MCF 10A (cell line): Measurements from ENCODE around the gene MYOM1. TPM values are rescaled to one million over a fixed set of nuclear protein-coding genes. Genes with fewer than 3 reads are reported as not detected.
A peak's percentile ranks its signal among the peaks of the same experiment; 100 is the strongest.

Source experiments
- BruUV-seq: library from RNA; stranded (reverse); fragments of 400-500 nt; replicated peaks from 2 replicates; lab custom pipeline; 2021; lab: Mats Ljungman, UMichigan
- CTCF ChIA-PET: fragments of 300-600 bp; sonication (Branson Sonifier 250); formaldehyde crosslinking; extraction: SDS; loops from one replicate; lab custom pipeline; 2021; ENCODE audit warnings: antibody characterized with exemption, inconsistent platforms; lab: Yijun Ruan, JAX
- POLR2A ChIA-PET: fragments of 300-600, 350-650 bp; sonication (Branson Sonifier 250); formaldehyde crosslinking; extraction: SDS; loops from one replicate; lab custom pipeline; 2020; ENCODE audit warnings: antibody characterized with exemption, inconsistent platforms; lab: Yijun Ruan, JAX
- DNase-seq: peaks from one replicate; pipeline ENCODE4 v3.0.0-alpha.2; 2018; ENCODE audit not compliant: unreplicated experiment
- H3K27ac Mint-ChIP-seq: one replicate; pipeline ENCODE4 v1.8.0; 2022; ENCODE audit warnings: mild to moderate bottlenecking, low read depth, mixed read lengths; ENCODE audit not compliant: unreplicated experiment
- H3K27me3 Mint-ChIP-seq: one replicate; pipeline ENCODE4 v1.8.0; 2022; ENCODE audit warnings: mixed read lengths; ENCODE audit not compliant: insufficient read depth, unreplicated experiment
- H3K36me3 Mint-ChIP-seq: one replicate; pipeline ENCODE4 v1.8.0; 2022; ENCODE audit warnings: mild to moderate bottlenecking, moderate library complexity, mixed read lengths; ENCODE audit not compliant: insufficient read depth, unreplicated experiment
- H3K4me1 Mint-ChIP-seq: one replicate; pipeline ENCODE4 v1.8.0; 2022; ENCODE audit warnings: mixed read lengths; ENCODE audit not compliant: insufficient read depth, unreplicated experiment
- H3K4me3 Mint-ChIP-seq: one replicate; pipeline ENCODE4 v1.8.0; 2022; ENCODE audit warnings: mild to moderate bottlenecking, moderate library complexity, mixed read lengths; ENCODE audit not compliant: unreplicated experiment
- H3K9me3 Mint-ChIP-seq: one replicate; pipeline ENCODE4 v1.8.0; 2022; ENCODE audit warnings: mixed read lengths; ENCODE audit not compliant: unreplicated experiment
- CTCF ChIP-seq: fragments of 200-600 bp; IDR thresholded peaks from one replicate; pipeline ENCODE4 v1.8.0; 2022; ENCODE audit warnings: antibody characterized with exemption, mild to moderate bottlenecking; ENCODE audit not compliant: unreplicated experiment
- intact Hi-C: fragments of 100-400 bp; cut with micrococcal nuclease; formaldehyde crosslinking; loops from 2 replicates; pipeline ENCODE4 v1.14.1; 2022
- total RNA-seq: library from RNA; stranded (reverse); gene quantifications from 2 replicates; pipeline ENCODE4 v1.2.3, GENCODE V29; 2022

Gene MYOM1
- total RNA-seq, 1 experiment from 2014 or later, result 0.21 TPM

DNA sequence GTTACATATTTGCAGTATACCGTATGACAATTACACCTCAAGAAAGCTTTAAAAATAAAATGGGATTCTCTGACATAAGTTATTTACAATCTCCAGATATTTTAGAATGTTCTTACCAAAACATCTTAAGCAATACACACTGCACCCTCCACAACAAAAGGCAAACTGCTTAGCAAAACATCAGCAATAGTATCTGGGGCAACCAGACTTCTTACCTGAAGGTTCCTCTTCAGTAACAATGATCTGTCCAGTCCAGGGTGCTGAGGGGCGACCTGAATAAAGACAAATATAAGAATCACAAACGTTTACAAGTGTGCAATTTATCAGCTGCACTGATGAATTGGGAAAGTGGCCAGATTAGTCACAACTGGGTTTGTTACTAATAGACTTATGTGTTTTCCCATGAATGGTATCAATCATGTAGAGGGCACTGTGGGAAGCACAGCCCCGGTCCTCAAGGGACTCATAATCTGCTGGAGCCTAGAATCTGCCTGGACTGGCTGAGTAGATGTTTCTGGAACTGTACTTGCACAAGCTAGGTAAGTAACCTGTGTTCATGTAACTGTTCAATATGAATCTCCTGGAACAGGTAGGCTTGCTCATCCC lies 70.7 kb downstream of the MYOM1 start:
- BruUV-seq, result no TSS peak
- CTCF ChIA-PET, result interaction anchor here (0.9 to 1.3 kb wide), 5 partner anchors 19 to 217 kb away, joined by 4 to 9 read pairs (median 4); no protein-coding TSS in a partner anchor
- no peak for TF ChIP-seq CTCF

DNA sequence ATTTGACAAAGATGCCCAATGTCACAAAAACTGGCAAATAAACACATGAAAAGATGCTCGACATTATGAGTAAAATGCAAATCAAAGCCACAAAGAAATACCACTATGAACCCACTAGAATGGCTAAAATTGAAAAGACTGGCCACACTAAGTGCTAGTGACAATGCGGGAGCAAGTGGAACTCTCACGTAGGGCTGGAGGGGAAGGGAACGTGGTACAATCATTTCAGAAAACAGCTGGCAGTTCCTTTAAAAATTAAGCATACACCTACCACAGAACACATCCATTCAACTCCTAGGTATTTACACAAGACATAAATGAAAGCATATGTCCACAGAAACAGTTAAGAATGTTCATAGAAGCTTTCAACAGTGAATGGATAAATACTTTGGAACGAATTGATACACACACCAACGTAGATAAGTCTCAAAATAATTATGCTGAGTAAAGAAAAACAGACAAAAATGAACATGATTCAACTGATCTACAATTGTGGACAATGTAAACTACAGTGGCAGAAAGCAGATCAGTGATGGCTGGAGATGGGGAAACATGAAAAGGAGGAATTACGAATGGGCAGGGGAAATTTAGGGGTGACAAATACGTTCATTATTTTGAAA lies 71.7 kb downstream of the MYOM1 start:
- Mint-ChIP-seq H3K9me3 (peaks cover under 1% of the 10 kb centered on the region), H3K27me3 (no peaks in the 10 kb centered on the region), H3K36me3 (no peaks in the 10 kb centered on the region), H3K4me3 (no peak overlapping the region), H3K4me1 (peaks cover 30% of the 10 kb centered on the region), H3K27ac (no peak overlapping the region)
- no TSS peak for BruUV-seq
- DNase-seq, result no peak
- ChIA-PET POLR2A (interaction anchor here (1.5 to 2.8 kb wide), 2 partner anchors 99 to 200 kb away, joined by 4 to 12 read pairs; no protein-coding TSS in a partner anchor), CTCF (interaction anchor here (0.5 to 1.3 kb wide), 4 partner anchors 18 to 200 kb away, joined by 3 to 4 read pairs (median 4); no protein-coding TSS in a partner anchor)
- intact Hi-C loops, result no loop called here
- TF ChIP-seq CTCF, result no peak

More for the DNA sequence above, 70.7 kb downstream of the MYOM1 start:
- Mint-ChIP-seq H3K27ac (peak overlapping the region; percentile 42), H3K4me3 (no peak overlapping the region), H3K27me3 (no peaks in the 10 kb centered on the region), H3K4me1 (peaks cover 36% of the 10 kb centered on the region), H3K9me3 (no peaks in the 10 kb centered on the region), H3K36me3 (no peaks in the 10 kb centered on the region)
- intact Hi-C loops, result no loop called here
- POLR2A ChIA-PET, result interaction anchor here (0.6 to 2.8 kb wide), 3 partner anchors 91 to 201 kb away, joined by 3 to 12 read pairs (median 4); no protein-coding TSS in a partner anchor
- DNase-seq, result peak; percentile 62

GRCh38 chr18:3140986-3141639 lies 78.7 kb downstream of the MYOM1 start:
- no peaks in the 10 kb centered on the region for H3K4me1 Mint-ChIP-seq
- peaks cover 7% of the 10 kb centered on the region for H3K9me3 Mint-ChIP-seq
- CTCF ChIA-PET, result interaction anchor here (0.6 to 0.7 kb wide), 2 partner anchors 11 to 192 kb away, joined by 3 read pairs; no protein-coding TSS in a partner anchor

More at GRCh38 chr18:3140986-3141639, 78.7 kb downstream of the MYOM1 start:
- peak; percentile 19 for DNase-seq
- Mint-ChIP-seq H3K27ac (no peak overlapping the region), H3K4me3 (no peak overlapping the region), H3K36me3 (no peaks in the 10 kb centered on the region), H3K27me3 (no peaks in the 10 kb centered on the region)
- no peak for TF ChIP-seq CTCF
- intact Hi-C loops, result no loop called here
- BruUV-seq, result no TSS peak
- POLR2A ChIA-PET, result no interaction called here
